H1 (cell line): ENCODE results near the gene FGGY. TPM values are rescaled to one million over a fixed set of nuclear protein-coding genes. Genes with fewer than 3 reads are reported as not detected.

ENCODE experiments used
- CTCF ChIA-PET: fragments of 300-600 bp; sonication (Branson Sonifier 250); formaldehyde crosslinking; loops from one replicate; lab custom pipeline; 2021; ENCODE audit not compliant: partially characterized antibody; lab: Charles Lee
- POLR2A ChIA-PET: fragments of 300-600 bp; sonication (Branson Sonifier 250); formaldehyde crosslinking; loops from one replicate; lab custom pipeline; 2021; ENCODE audit warnings: inconsistent platforms; ENCODE audit not compliant: partially characterized antibody; lab: Charles Lee
- DNase-seq, 2 experiments: peaks; one replicate each; pipeline versions ENCODE4 v3.0.0 to v3.0.0-alpha.2; 2010 to 2022; ENCODE audit warnings: low spot score in 2 of 2, low read depth in 1 of 2, mixed read lengths in 1 of 2
- FAIRE-seq: peaks from 2 replicates; lab custom pipeline; 2011; peaks lifted over from hg19 to GRCh38; lab: Jason Lieb, UNC
- H2AFZ ChIP-seq: 2 replicates; pipeline ENCODE4 v1.8.1; 2012; ENCODE audit warnings: low read length, inconsistent platforms
- H2AK5ac ChIP-seq: 2 replicates; pipeline ENCODE4 v1.6.1; 2013; ENCODE audit warnings: low read depth, low read length
- H2BK120ac ChIP-seq: replicated peaks from 2 replicates; pipeline ENCODE3; 2013; ENCODE audit warnings: low read depth, low read length, inconsistent platforms
- H2BK12ac ChIP-seq: 2 replicates; pipeline ENCODE4 v1.6.1; 2013; ENCODE audit warnings: low read depth, low read length
- H2BK15ac ChIP-seq: 2 replicates; pipeline ENCODE4 v1.6.1; 2013; ENCODE audit warnings: low read length
- H2BK20ac ChIP-seq: 2 replicates; pipeline ENCODE4 v1.6.1; 2013; ENCODE audit warnings: low read length
- H2BK5ac ChIP-seq: 2 replicates; pipeline ENCODE4 v1.6.1; 2013; ENCODE audit warnings: low read depth, low read length
- H3K14ac ChIP-seq: 2 replicates; pipeline ENCODE4 v1.6.1; 2013; ENCODE audit warnings: inconsistent platforms; ENCODE audit not compliant: insufficient read length
- H3K18ac ChIP-seq: 2 replicates; pipeline ENCODE4 v1.6.1; 2013; ENCODE audit warnings: low read length; ENCODE audit errors: extremely low read depth
- H3K23ac ChIP-seq: 2 replicates; pipeline ENCODE4 v1.6.1; 2013; ENCODE audit warnings: inconsistent platforms; ENCODE audit not compliant: insufficient read length
- H3K23me2 ChIP-seq: 2 replicates; pipeline ENCODE4 v1.6.1; 2013; ENCODE audit warnings: low read depth, low read length
- H3K27ac ChIP-seq: 2 replicates; pipeline ENCODE4 v1.6.1; 2011; ENCODE audit warnings: low read depth, low read length, inconsistent platforms
- H3K27me3 ChIP-seq, 4 experiments: replicated peaks in 1 of 4; 1 replicate in 1 of 4; 2 replicates in 3 of 4; pipeline versions ENCODE4 v1.6.1 to v1.8.1; 2011 to 2013; ENCODE audit warnings: low read length in 3 of 4, mild to moderate bottlenecking in 3 of 4, inconsistent platforms in 2 of 4, mixed read lengths in 2 of 4, moderate library complexity in 1 of 4; ENCODE audit not compliant: control insufficient read depth in 3 of 4, insufficient read depth in 3 of 4; ENCODE audit errors: extremely low read depth in 1 of 4
- H3K36me3 ChIP-seq, 4 experiments: 2 replicates each; pipeline versions ENCODE4 v1.6.1 to v1.8.1; 2011 to 2013; ENCODE audit warnings: mild to moderate bottlenecking in 4 of 4, low read length in 3 of 4, moderate library complexity in 2 of 4, control low read depth in 1 of 4, inconsistent platforms in 1 of 4; ENCODE audit not compliant: insufficient read depth in 4 of 4, control insufficient read depth in 2 of 4
- H3K4ac ChIP-seq: replicated peaks from 2 replicates; pipeline ENCODE3; 2013; ENCODE audit warnings: low read length, low read depth, mixed read lengths, inconsistent platforms; ENCODE audit not compliant: insufficient read length
- H3K4me1 ChIP-seq, 4 experiments: replicated peaks in 1 of 4; 1 replicate in 1 of 4; 2 replicates in 3 of 4; pipeline versions ENCODE4 v1.6.1 to v1.8.1; 2011 to 2013; ENCODE audit warnings: low read length in 3 of 4, inconsistent platforms in 2 of 4, mixed read lengths in 1 of 4; ENCODE audit not compliant: insufficient read depth in 4 of 4, control insufficient read depth in 3 of 4
- H3K4me2 ChIP-seq, 2 experiments: 2 replicates each; pipeline versions ENCODE4 v1.6.1 to v1.8.1; 2011 to 2013; ENCODE audit warnings: low read depth in 2 of 2, low read length in 2 of 2, control low read depth in 1 of 2, inconsistent platforms in 1 of 2, mild to moderate bottlenecking in 1 of 2; ENCODE audit not compliant: insufficient read depth in 1 of 2
- H3K4me3 ChIP-seq, 4 experiments: fragments of 200-600, 300-600 bp in 1 of 4; sonication (generic), shearing (Covaris generic), sonication (Bioruptor Twin) in 1 of 4; 2 replicates each; pipeline versions ENCODE4 v1.5.1 to v1.8.1; 2011 to 2016; ENCODE audit warnings: low read length in 4 of 4, low read depth in 3 of 4, control low read depth in 2 of 4, inconsistent platforms in 2 of 4, mild to moderate bottlenecking in 2 of 4, mixed read lengths in 1 of 4, moderate library complexity in 1 of 4; ENCODE audit not compliant: insufficient read depth in 2 of 4; ENCODE audit errors: extremely low read depth in 1 of 4
- H3K56ac ChIP-seq: replicated peaks from 2 replicates; pipeline ENCODE3; 2013; ENCODE audit warnings: low read depth, mild to moderate bottlenecking, mixed read lengths, low read length, inconsistent platforms; ENCODE audit not compliant: insufficient read length
- H3K79me1 ChIP-seq: 2 replicates; pipeline ENCODE4 v1.6.1; 2013; ENCODE audit warnings: low read depth, low read length, control low read depth
- H3K79me2 ChIP-seq, 2 experiments: 2 replicates each; pipeline versions ENCODE4 v1.6.1 to v1.8.1; 2012 to 2013; ENCODE audit warnings: low read length in 2 of 2, mild to moderate bottlenecking in 2 of 2, inconsistent platforms in 1 of 2; ENCODE audit not compliant: insufficient read depth in 2 of 2, control insufficient read depth in 1 of 2
- H3K9ac ChIP-seq, 4 experiments: replicated peaks in 1 of 4; 1 replicate in 1 of 4; 2 replicates in 3 of 4; pipeline versions ENCODE4 v1.6.1 to v1.8.1; 2011 to 2013; ENCODE audit warnings: low read depth in 3 of 4, low read length in 3 of 4, control low read depth in 2 of 4, mild to moderate bottlenecking in 2 of 4, moderate library complexity in 2 of 4, inconsistent platforms in 1 of 4; ENCODE audit errors: extremely low read depth in 1 of 4
- H3K9me3 ChIP-seq, 2 experiments: 2 replicates each; pipeline versions ENCODE4 v1.6.1 to v1.8.1; 2012 to 2013; ENCODE audit warnings: mild to moderate bottlenecking in 2 of 2, moderate library complexity in 2 of 2, control low read depth in 1 of 2, inconsistent platforms in 1 of 2, low read depth in 1 of 2, low read length in 1 of 2, mixed read lengths in 1 of 2; ENCODE audit not compliant: insufficient read depth in 2 of 2
- H4K20me1 ChIP-seq, 2 experiments: replicated peaks in 1 of 2; 2 replicates each; pipeline versions ENCODE3 to v1.8.1; 2011 to 2013; ENCODE audit warnings: inconsistent platforms in 2 of 2, low read length in 2 of 2, mild to moderate bottlenecking in 1 of 2; ENCODE audit not compliant: insufficient read depth in 2 of 2, control insufficient read depth in 1 of 2
- H4K5ac ChIP-seq: 2 replicates; pipeline ENCODE4 v1.6.1; 2013; ENCODE audit warnings: low read length, low read depth, mixed read lengths, inconsistent platforms; ENCODE audit not compliant: insufficient read length
- H4K8ac ChIP-seq: 2 replicates; pipeline ENCODE4 v1.8.0; 2013; ENCODE audit warnings: mild to moderate bottlenecking, moderate library complexity, low read length, inconsistent platforms; ENCODE audit not compliant: insufficient read depth; ENCODE audit errors: extremely low read depth
- H4K91ac ChIP-seq: replicated peaks from 2 replicates; pipeline ENCODE3; 2013; ENCODE audit warnings: low read length, mixed read lengths, inconsistent platforms; ENCODE audit not compliant: insufficient read length
- ATF2 ChIP-seq: IDR thresholded peaks from 2 replicates; pipeline ENCODE4 v1.6.1; 2012; ENCODE audit warnings: low read length, inconsistent platforms
- EP300 ChIP-seq, 2 experiments: IDR thresholded peaks; 1 replicate in 1 of 2; 2 replicates in 1 of 2; pipeline ENCODE4 v1.6.1; 2011 to 2012; ENCODE audit warnings: low read depth in 2 of 2, low read length in 2 of 2, mild to moderate bottlenecking in 2 of 2, borderline replicate concordance in 1 of 2, inconsistent platforms in 1 of 2, moderate library complexity in 1 of 2
- POLR2AphosphoS5 ChIP-seq: IDR thresholded peaks from 2 replicates; pipeline ENCODE4 v1.6.1; 2011; ENCODE audit warnings: low read depth, low read length
- RXRA ChIP-seq: IDR thresholded peaks from 2 replicates; pipeline ENCODE4 v1.6.1; 2011; ENCODE audit warnings: low read depth, mild to moderate bottlenecking, low read length, moderate library complexity; ENCODE audit not compliant: insufficient read depth
- SIRT6 ChIP-seq: IDR thresholded peaks from one replicate; pipeline ENCODE4 v1.7.1; 2012; ENCODE audit warnings: low read length, inconsistent platforms
- SP4 ChIP-seq: IDR thresholded peaks from 2 replicates; pipeline ENCODE4 v1.6.1; 2012; ENCODE audit warnings: low read length, inconsistent platforms
- WGBS, 2 experiments: shearing (Covaris generic) in 1 of 2; methylation state at CpG; one replicate each; pipeline versions ENCODE4 v1.1.6 to v1.1.7; 2013 to 2015; ENCODE audit warnings: low lambda C conversion rate in 2 of 2, mixed read lengths in 2 of 2, inconsistent platforms in 1 of 2, low coverage in 1 of 2, missing lambda C conversion rate in 1 of 2; ENCODE audit not compliant: insufficient replicate concordance in 2 of 2, insufficient coverage in 1 of 2, insufficient read length in 1 of 2; ENCODE audit errors: extremely low coverage in 1 of 2, missing lambda C conversion rate in 1 of 2; 5-methylcytosine and 5-hydroxymethylcytosine counted together
- polyA plus RNA-seq, 7 experiments: library from polyadenylated mRNA; depleted of rRNA in 3 of 7; stranded (reverse) in 5 of 7; unstranded in 2 of 7; fragments of >200 nt in 5 of 7; fragments of 200-250 nt in 2 of 7; gene quantifications; 1 replicate in 5 of 7; 2 replicates in 1 of 7; 4 replicates in 1 of 7; pipeline versions ENCODE4 v1.2.1 to v1.2.3, GENCODE V29; 2011 to 2013; ENCODE audit warnings: missing spikeins in 2 of 7, mixed read lengths in 2 of 7
- total RNA-seq: library from RNA; stranded (reverse); fragmentation: NEBNext Ultra II Directional; extraction: Animal tissue kit (Norgen Biotek cat#: 25700); gene quantifications from 2 replicates; pipeline ENCODE4 v1.2.1, GENCODE V29; 2021

FGGY gene
- total and polyA plus RNA-seq, 2 of the 8 experiments (the other 6 are each of a cell fraction or from before 2014, with no cell fraction given): 10.3 to 12.5 TPM

GRCh38 chr1:59433440-59433813 lies 136.5 kb downstream of the FGGY start:
- H3K56ac ChIP-seq: no peak overlapping the region
- H3K4me1 ChIP-seq: 0 out of 7 replicates have a peak, but pooled peaks cover 0 to 2% (median 0%) of the 10 kb centered on the region in 4 experiments
- H3K4ac ChIP-seq: no peak overlapping the region
- no peak overlapping the region for H3K4me2 ChIP-seq
- no peak overlapping the region for H2BK15ac ChIP-seq
- no peaks in the 10 kb centered on the region for H3K36me3 ChIP-seq
- ChIA-PET CTCF (interaction anchor here (1.1 kb wide), 1 partner anchor 13 kb away, joined by 3 read pairs; no protein-coding TSS in a partner anchor), POLR2A (no interaction called here)
- TF ChIP-seq RXRA (no peak), POLR2AphosphoS5 (no peak), SP4 (no peak), EP300 (IDR thresholded peaks at IDR 0.05; ENCODE audit: borderline replicate concordance in 1 of 2, low read depth in 2 of 2, low read length in 2 of 2) (no peak), ATF2 (no peak), SIRT6 (no peak)
- H4K8ac ChIP-seq: no peak overlapping the region
- H2BK120ac ChIP-seq: no peak overlapping the region
- H2BK12ac ChIP-seq: no peak overlapping the region
- no peak overlapping the region for H3K14ac ChIP-seq
- WGBS, 2 experiments: 93% methylated on average over 6 of the region's 6 CpGs; no CpG with 5 or more reads in 1 of the 2 experiments
- no peaks in the 10 kb centered on the region for H3K79me1 ChIP-seq
- no peak overlapping the region for H3K18ac ChIP-seq
- H3K79me2 ChIP-seq: no peaks in the 10 kb centered on the region
- H3K9ac ChIP-seq: no peak overlapping the region; a peak in 1 of 7 replicates
- no peak overlapping the region for H3K23ac ChIP-seq
- no peak for FAIRE-seq
- no peaks in the 10 kb centered on the region for H3K9me3 ChIP-seq
- H2AFZ ChIP-seq: no peak overlapping the region
- no peak overlapping the region for H2AK5ac ChIP-seq
- H2BK5ac ChIP-seq: no peak overlapping the region
- no peaks in the 10 kb centered on the region for H3K27me3 ChIP-seq
- no peaks in the 10 kb centered on the region for H3K23me2 ChIP-seq
- no peak overlapping the region for H4K91ac ChIP-seq
- no peak overlapping the region for H4K5ac ChIP-seq
- no peak overlapping the region for H3K27ac ChIP-seq
- no peak overlapping the region for H3K4me3 ChIP-seq
- DNase-seq: no peak
- H4K20me1 ChIP-seq: no peaks in the 10 kb centered on the region
- no peak overlapping the region for H2BK20ac ChIP-seq
